HCT116 (cell line): ENCODE results near the gene CRYGD. TPM values are rescaled to one million over a fixed set of nuclear protein-coding genes. Genes with fewer than 3 reads are reported as not detected.

Experiments
- ATAC-seq: fragments of 200-7000 bp; cut with Tn5 transposase; 2 replicates; pipeline ENCODE4 v1.9.1; 2020; ENCODE audit warnings: mild to moderate bottlenecking, moderate library complexity
- BruUV-seq: library from RNA; stranded (reverse); fragments of 400-500 nt; replicated peaks from 2 replicates; lab custom pipeline; 2021; lab: Mats Ljungman, UMichigan
- CTCF ChIA-PET: fragments of 300-600 bp; sonication (Branson Sonifier 250); formaldehyde crosslinking; loops from one replicate; lab custom pipeline; 2021; ENCODE audit warnings: antibody characterized with exemption; lab: Charles Lee
- POLR2A ChIA-PET: fragments of 300-600, 350-600 bp; sonication (Branson Sonifier 250); formaldehyde crosslinking; loops from one replicate; lab custom pipeline; 2021; ENCODE audit warnings: antibody characterized with exemption; lab: Charles Lee
- RAD21 ChIA-PET, 2 experiments: fragments of 300-600 bp; sonication (Branson Sonifier 250); formaldehyde crosslinking; loops; one replicate each; lab custom pipeline; 2023; ENCODE audit warnings: low total read pairs in 2 of 2; ENCODE audit not compliant: uncharacterized antibody in 2 of 2, unreplicated experiment in 2 of 2, low non-redundant PET in 1 of 2; lab: Charles Lee
- DNase-seq: peaks from one replicate; pipeline ENCODE4 v3.0.0-alpha.2; 2010; ENCODE audit warnings: low read depth, low spot score
- H2AFZ ChIP-seq: fragments of 200-600 bp; shearing (Covaris generic), sonication (generic); 2 replicates; pipeline ENCODE4 v1.6.1; 2017; ENCODE audit warnings: low read depth, mixed run types, mixed read lengths, antibody characterized with exemption, low read length; ENCODE audit not compliant: poor library complexity, severe bottlenecking
- H3K27ac ChIP-seq: 2 replicates; pipeline ENCODE4 v1.5.1; 2012; ENCODE audit warnings: low read depth, low read length
- H3K27me3 ChIP-seq: fragments of 200-600 bp; sonication (generic); 2 replicates; pipeline ENCODE4 v1.6.1; 2016; ENCODE audit warnings: mixed run types, low read length, mixed read lengths; ENCODE audit not compliant: insufficient read depth
- H3K36me3 ChIP-seq, 2 experiments: fragments of 200-500 bp in 1 of 2; fragments of 200-600 bp in 1 of 2; sonication (Bioruptor generic) in 1 of 2; sonication (generic) in 1 of 2; 2 replicates each; pipeline versions ENCODE4 v1.5.1 to v1.6.1; 2014 to 2016; ENCODE audit warnings: low read length in 2 of 2, inconsistent platforms in 1 of 2, mixed read lengths in 1 of 2, mixed run types in 1 of 2; ENCODE audit not compliant: insufficient read depth in 2 of 2, control insufficient read depth in 1 of 2
- H3K4me1 ChIP-seq, 2 experiments: fragments of 200-600 bp in 1 of 2; sonication (generic) in 1 of 2; 2 replicates each; pipeline versions ENCODE4 v1.5.1 to v1.6.1; 2012 to 2017; ENCODE audit warnings: low read length in 2 of 2, inconsistent platforms in 1 of 2, mild to moderate bottlenecking in 1 of 2, mixed read lengths in 1 of 2, mixed run types in 1 of 2, moderate library complexity in 1 of 2; ENCODE audit not compliant: insufficient read depth in 2 of 2, control insufficient read depth in 1 of 2
- H3K4me2 ChIP-seq: fragments of 200-600 bp; sonication (generic); 2 replicates; pipeline ENCODE4 v1.6.1; 2017; ENCODE audit warnings: mixed run types, low read length, mixed read lengths
- H3K4me3 ChIP-seq, 2 experiments: fragments of 200-600 bp in 1 of 2; sonication (generic) in 1 of 2; replicated peaks in 1 of 2; 2 replicates each; pipeline ENCODE4 v1.5.1; 2011 to 2016; ENCODE audit warnings: low read length in 2 of 2, control low read depth in 1 of 2, low read depth in 1 of 2, mild to moderate bottlenecking in 1 of 2, mixed read lengths in 1 of 2, mixed run types in 1 of 2
- H3K79me2 ChIP-seq: fragments of 200-600 bp; sonication (generic); 2 replicates; pipeline ENCODE4 v1.6.1; 2017; ENCODE audit warnings: mild to moderate bottlenecking, mixed run types, low read length, moderate library complexity, mixed read lengths; ENCODE audit not compliant: insufficient read depth
- H3K9ac ChIP-seq: fragments of 200-600 bp; sonication (generic); 2 replicates; pipeline ENCODE4 v1.6.1; 2016; ENCODE audit warnings: low read length, mixed read lengths
- H3K9me2 ChIP-seq: fragments of 200-600 bp; sonication (generic), shearing (Covaris generic); 2 replicates; pipeline ENCODE4 v1.6.1; 2017; ENCODE audit warnings: mixed run types, mild to moderate bottlenecking, moderate library complexity; ENCODE audit not compliant: insufficient read depth
- H3K9me3 ChIP-seq, 2 experiments: fragments of 200-500 bp in 1 of 2; fragments of 200-600 bp in 1 of 2; sonication (Bioruptor generic) in 1 of 2; sonication (generic) in 1 of 2; 2 replicates each; pipeline ENCODE4 v1.6.1; 2014 to 2017; ENCODE audit warnings: low read length in 2 of 2, mixed read lengths in 2 of 2, inconsistent platforms in 1 of 2, low read depth in 1 of 2, mild to moderate bottlenecking in 1 of 2, mixed run types in 1 of 2, moderate library complexity in 1 of 2; ENCODE audit not compliant: control insufficient read depth in 1 of 2, insufficient read depth in 1 of 2
- H4K20me1 ChIP-seq: fragments of 200-600 bp; sonication (generic), shearing (Covaris generic); 2 replicates; pipeline ENCODE4 v1.6.1; 2017; ENCODE audit warnings: mixed run types, mild to moderate bottlenecking, moderate library complexity; ENCODE audit not compliant: insufficient read depth
- EGR1 ChIP-seq: IDR thresholded peaks from 2 replicates; pipeline ENCODE4 v1.6.1; 2012; ENCODE audit warnings: low read depth
- EZH2phosphoT487 ChIP-seq: fragments of 200-600 bp; IDR thresholded peaks from 2 replicates; pipeline ENCODE4 v1.6.1; 2018; ENCODE audit warnings: antibody characterized with exemption, borderline replicate concordance
- FOSL1 ChIP-seq: IDR thresholded peaks from 2 replicates; pipeline ENCODE4 v1.6.1; 2012; ENCODE audit warnings: low read depth
- RAD21 ChIP-seq: IDR thresholded peaks from 2 replicates; pipeline ENCODE4 v1.6.1; 2012; ENCODE audit warnings: low read depth, mild to moderate bottlenecking
- SIN3A ChIP-seq: IDR thresholded peaks from 2 replicates; pipeline ENCODE4 v1.6.1; 2012; ENCODE audit warnings: low read depth
- TCF7L2 ChIP-seq: IDR thresholded peaks from 2 replicates; pipeline ENCODE4 v1.7.0; 2011; ENCODE audit warnings: borderline replicate concordance, inconsistent platforms; ENCODE audit not compliant: insufficient read depth, insufficient read length; ENCODE audit errors: extremely low read depth
- YY1 ChIP-seq: IDR thresholded peaks from 2 replicates; pipeline ENCODE4 v1.6.1; 2011; ENCODE audit warnings: low read length, low read depth, moderate library complexity, mild to moderate bottlenecking; ENCODE audit not compliant: insufficient replicate concordance; ENCODE audit errors: extremely low read depth
- intact Hi-C: fragments of 100-400 bp; cut with micrococcal nuclease; formaldehyde crosslinking; loops from 2 replicates; pipeline ENCODE4 v1.10.0; 2022
- total RNA-seq: library from RNA; stranded (reverse); gene quantifications from one replicate; pipeline ENCODE4 v1.2.1, GENCODE V29; 2021; ENCODE audit not compliant: unreplicated experiment
- TF ChIP-seq, protein P1 (sequence below), 3 experiments: fragments of 200-600 bp in 1 of 3; sonication (generic) in 1 of 3; IDR thresholded peaks in 2 of 3; conservative IDR thresholded peaks in 1 of 3; 2 replicates each; pipeline ENCODE4 v1.5.1; 2012 to 2017; ENCODE audit warnings: low read depth in 2 of 3, low read length in 2 of 3, antibody characterized with exemption in 1 of 3, borderline replicate concordance in 1 of 3, control low read depth in 1 of 3, mild to moderate bottlenecking in 1 of 3, mixed read lengths in 1 of 3, mixed run types in 1 of 3, moderate library complexity in 1 of 3; ENCODE audit not compliant: insufficient read depth in 1 of 3
- TF ChIP-seq, protein P2 (sequence below): IDR thresholded peaks from 2 replicates; pipeline ENCODE4 v1.6.1; 2012; ENCODE audit warnings: low read depth

The CRYGD gene
- total RNA-seq, 1 experiment from 2014 or later: not detected

- Histone ChIP-seq H3K4me1 (no peaks in the 10 kb centered on the region), H3K9ac (no peak overlapping the region), H3K79me2 (no peaks in the 10 kb centered on the region), H3K4me3 (no peak overlapping the region), H3K9me3 (no peaks in the 10 kb centered on the region), H4K20me1 (no peaks in the 10 kb centered on the region), H3K27me3 (no peaks in the 10 kb centered on the region), H3K36me3 (no peaks in the 10 kb centered on the region), H2AFZ (no peak overlapping the region), H3K27ac (no peak overlapping the region), H3K4me2 (no peak overlapping the region), H3K9me2 (no peaks in the 10 kb centered on the region)
- DNase-seq (no peak), ATAC-seq (no peak)
- no TSS peak for BruUV-seq
- intact Hi-C loops: no loop called here
- POLR2A ChIA-PET: no interaction called here
- TF ChIP-seq, protein P1, sequence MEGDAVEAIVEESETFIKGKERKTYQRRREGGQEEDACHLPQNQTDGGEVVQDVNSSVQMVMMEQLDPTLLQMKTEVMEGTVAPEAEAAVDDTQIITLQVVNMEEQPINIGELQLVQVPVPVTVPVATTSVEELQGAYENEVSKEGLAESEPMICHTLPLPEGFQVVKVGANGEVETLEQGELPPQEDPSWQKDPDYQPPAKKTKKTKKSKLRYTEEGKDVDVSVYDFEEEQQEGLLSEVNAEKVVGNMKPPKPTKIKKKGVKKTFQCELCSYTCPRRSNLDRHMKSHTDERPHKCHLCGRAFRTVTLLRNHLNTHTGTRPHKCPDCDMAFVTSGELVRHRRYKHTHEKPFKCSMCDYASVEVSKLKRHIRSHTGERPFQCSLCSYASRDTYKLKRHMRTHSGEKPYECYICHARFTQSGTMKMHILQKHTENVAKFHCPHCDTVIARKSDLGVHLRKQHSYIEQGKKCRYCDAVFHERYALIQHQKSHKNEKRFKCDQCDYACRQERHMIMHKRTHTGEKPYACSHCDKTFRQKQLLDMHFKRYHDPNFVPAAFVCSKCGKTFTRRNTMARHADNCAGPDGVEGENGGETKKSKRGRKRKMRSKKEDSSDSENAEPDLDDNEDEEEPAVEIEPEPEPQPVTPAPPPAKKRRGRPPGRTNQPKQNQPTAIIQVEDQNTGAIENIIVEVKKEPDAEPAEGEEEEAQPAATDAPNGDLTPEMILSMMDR (IDR thresholded peaks at IDR 0.05 in 2 of 3, conservative IDR thresholded peaks at IDR 0.05 in 1 of 3; ENCODE audit: borderline replicate concordance in 1 of 3, insufficient read depth in 1 of 3, low read depth in 2 of 3, low read length in 2 of 3): no peak
- TF ChIP-seq EGR1 (no peak), TCF7L2 (no peak), YY1 (no peak)
- CTCF ChIA-PET: interaction anchor here (1.4 kb wide), 1 partner anchor 25 kb away, joined by 3 read pairs; no protein-coding TSS in a partner anchor
- RAD21 ChIA-PET: no interaction called here
These were observed 25.8 kb upstream of the CRYGD start for GRCh38 chr2:208150094-208150493.

GRCh38 chr2:208148803-208149202 lies 24.5 kb upstream of the CRYGD start:
- intact Hi-C loops: no loop called here
- POLR2A ChIA-PET: no interaction called here

More at GRCh38 chr2:208148803-208149202, 24.5 kb upstream of the CRYGD start:
- Histone ChIP-seq H3K4me2 (no peak overlapping the region), H2AFZ (no peak overlapping the region), H3K4me3 (no peak overlapping the region), H3K9me3 (no peaks in the 10 kb centered on the region), H3K9ac (no peak overlapping the region), H3K9me2 (no peaks in the 10 kb centered on the region), H3K27me3 (no peaks in the 10 kb centered on the region), H3K79me2 (no peaks in the 10 kb centered on the region), H3K36me3 (no peaks in the 10 kb centered on the region), H4K20me1 (no peaks in the 10 kb centered on the region), H3K27ac (no peak overlapping the region), H3K4me1 (no peaks in the 10 kb centered on the region)
- no peak for DNase-seq
- TF ChIP-seq EZH2phosphoT487: no peak
- TF ChIP-seq, protein P1 (IDR thresholded peaks at IDR 0.05 in 2 of 3, conservative IDR thresholded peaks at IDR 0.05 in 1 of 3; ENCODE audit: borderline replicate concordance in 1 of 3, insufficient read depth in 1 of 3, low read depth in 2 of 3, low read length in 2 of 3): peak in 2 of 3 experiments; percentile 42 to 52; a peak in 4 of 6 replicates
- no peak for TF ChIP-seq SIN3A
- TF ChIP-seq FOSL1: no peak
- TF ChIP-seq, protein P2, sequence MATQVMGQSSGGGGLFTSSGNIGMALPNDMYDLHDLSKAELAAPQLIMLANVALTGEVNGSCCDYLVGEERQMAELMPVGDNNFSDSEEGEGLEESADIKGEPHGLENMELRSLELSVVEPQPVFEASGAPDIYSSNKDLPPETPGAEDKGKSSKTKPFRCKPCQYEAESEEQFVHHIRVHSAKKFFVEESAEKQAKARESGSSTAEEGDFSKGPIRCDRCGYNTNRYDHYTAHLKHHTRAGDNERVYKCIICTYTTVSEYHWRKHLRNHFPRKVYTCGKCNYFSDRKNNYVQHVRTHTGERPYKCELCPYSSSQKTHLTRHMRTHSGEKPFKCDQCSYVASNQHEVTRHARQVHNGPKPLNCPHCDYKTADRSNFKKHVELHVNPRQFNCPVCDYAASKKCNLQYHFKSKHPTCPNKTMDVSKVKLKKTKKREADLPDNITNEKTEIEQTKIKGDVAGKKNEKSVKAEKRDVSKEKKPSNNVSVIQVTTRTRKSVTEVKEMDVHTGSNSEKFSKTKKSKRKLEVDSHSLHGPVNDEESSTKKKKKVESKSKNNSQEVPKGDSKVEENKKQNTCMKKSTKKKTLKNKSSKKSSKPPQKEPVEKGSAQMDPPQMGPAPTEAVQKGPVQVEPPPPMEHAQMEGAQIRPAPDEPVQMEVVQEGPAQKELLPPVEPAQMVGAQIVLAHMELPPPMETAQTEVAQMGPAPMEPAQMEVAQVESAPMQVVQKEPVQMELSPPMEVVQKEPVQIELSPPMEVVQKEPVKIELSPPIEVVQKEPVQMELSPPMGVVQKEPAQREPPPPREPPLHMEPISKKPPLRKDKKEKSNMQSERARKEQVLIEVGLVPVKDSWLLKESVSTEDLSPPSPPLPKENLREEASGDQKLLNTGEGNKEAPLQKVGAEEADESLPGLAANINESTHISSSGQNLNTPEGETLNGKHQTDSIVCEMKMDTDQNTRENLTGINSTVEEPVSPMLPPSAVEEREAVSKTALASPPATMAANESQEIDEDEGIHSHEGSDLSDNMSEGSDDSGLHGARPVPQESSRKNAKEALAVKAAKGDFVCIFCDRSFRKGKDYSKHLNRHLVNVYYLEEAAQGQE: no peak
- peak; percentile 16; the same call in 1 of the 2 replicates for TF ChIP-seq RAD21
- RAD21 ChIA-PET: no interaction called here
- 0 out of 2 replicates have a peak, but pooled peaks have one; percentile 27 for ATAC-seq
- CTCF ChIA-PET: interaction anchor here (1.4 kb wide), 1 partner anchor 27 kb away, joined by 3 read pairs; no protein-coding TSS in a partner anchor
- no TSS peak for BruUV-seq
